ENCODE results near the gene IDUA.

Gene IDUA

GRCh38 chr4:1035510-1035909 is 48.7 kb downstream of the IDUA start:
- Histone ChIP-seq H3K27me3 (replicated peaks; ENCODE audit: insufficient read depth, low read length) (no peaks in the 10 kb centered on the region), H4K20me1 (ENCODE audit: insufficient read depth, low read length) (no peaks in the 10 kb centered on the region), H3K27ac (ENCODE audit: low read length) (no peak overlapping the region), H2AFZ (ENCODE audit: low read length) (no peak overlapping the region), H3K9me3 (replicated peaks; ENCODE audit: insufficient read depth, low read length) (no peaks in the 10 kb centered on the region), H3F3A (ENCODE audit: insufficient read depth, low read length) (no peaks in the 10 kb centered on the region), H3K36me3 (replicated peaks; ENCODE audit: insufficient read depth, low read length) (no peaks in the 10 kb centered on the region), H3K9ac (ENCODE audit: low read length) (no peak overlapping the region), H3K4me2 (ENCODE audit: low read depth, low read length) (no peak overlapping the region), H3K4me3 (ENCODE audit: low read length) (no peak overlapping the region), H3K9me2 (replicated peaks; ENCODE audit: insufficient read depth, low read length) (no peaks in the 10 kb centered on the region), H3K79me2 (ENCODE audit: low read length) (no peaks in the 10 kb centered on the region), H3K4me1 (ENCODE audit: low read length) (no peaks in the 10 kb centered on the region)
- TF ChIP-seq EZH2 (optimal IDR thresholded peaks at IDR 0.05; ENCODE audit: low read depth, low read length) (no peak), EZH2phosphoT487 (IDR thresholded peaks at IDR 0.05; ENCODE audit: low read length) (no peak)
- TF ChIP-seq, protein P1, sequence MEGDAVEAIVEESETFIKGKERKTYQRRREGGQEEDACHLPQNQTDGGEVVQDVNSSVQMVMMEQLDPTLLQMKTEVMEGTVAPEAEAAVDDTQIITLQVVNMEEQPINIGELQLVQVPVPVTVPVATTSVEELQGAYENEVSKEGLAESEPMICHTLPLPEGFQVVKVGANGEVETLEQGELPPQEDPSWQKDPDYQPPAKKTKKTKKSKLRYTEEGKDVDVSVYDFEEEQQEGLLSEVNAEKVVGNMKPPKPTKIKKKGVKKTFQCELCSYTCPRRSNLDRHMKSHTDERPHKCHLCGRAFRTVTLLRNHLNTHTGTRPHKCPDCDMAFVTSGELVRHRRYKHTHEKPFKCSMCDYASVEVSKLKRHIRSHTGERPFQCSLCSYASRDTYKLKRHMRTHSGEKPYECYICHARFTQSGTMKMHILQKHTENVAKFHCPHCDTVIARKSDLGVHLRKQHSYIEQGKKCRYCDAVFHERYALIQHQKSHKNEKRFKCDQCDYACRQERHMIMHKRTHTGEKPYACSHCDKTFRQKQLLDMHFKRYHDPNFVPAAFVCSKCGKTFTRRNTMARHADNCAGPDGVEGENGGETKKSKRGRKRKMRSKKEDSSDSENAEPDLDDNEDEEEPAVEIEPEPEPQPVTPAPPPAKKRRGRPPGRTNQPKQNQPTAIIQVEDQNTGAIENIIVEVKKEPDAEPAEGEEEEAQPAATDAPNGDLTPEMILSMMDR (IDR thresholded peaks at IDR 0.05; ENCODE audit: low read length), result no peak
- DNase-seq, result no peak

GRCh38 chr4:1036095-1036494 is 49.3 kb downstream of the IDUA start:
- TF ChIP-seq, protein P1 (IDR thresholded peaks at IDR 0.05; ENCODE audit: low read length), result no peak
- Histone ChIP-seq H2AFZ (ENCODE audit: low read length) (no peak overlapping the region), H3K27me3 (replicated peaks; ENCODE audit: insufficient read depth, low read length) (no peaks in the 10 kb centered on the region), H3K36me3 (replicated peaks; ENCODE audit: insufficient read depth, low read length) (no peaks in the 10 kb centered on the region), H3F3A (ENCODE audit: insufficient read depth, low read length) (no peaks in the 10 kb centered on the region), H3K4me2 (ENCODE audit: low read depth, low read length) (no peak overlapping the region), H3K9ac (ENCODE audit: low read length) (no peak overlapping the region), H3K4me1 (ENCODE audit: low read length) (no peaks in the 10 kb centered on the region), H3K4me3 (ENCODE audit: low read length) (no peak overlapping the region), H3K9me2 (replicated peaks; ENCODE audit: insufficient read depth, low read length) (no peaks in the 10 kb centered on the region), H4K20me1 (ENCODE audit: insufficient read depth, low read length) (no peaks in the 10 kb centered on the region), H3K27ac (ENCODE audit: low read length) (no peak overlapping the region), H3K9me3 (replicated peaks; ENCODE audit: insufficient read depth, low read length) (no peaks in the 10 kb centered on the region), H3K79me2 (ENCODE audit: low read length) (no peaks in the 10 kb centered on the region)
- no peak for DNase-seq

DNA sequence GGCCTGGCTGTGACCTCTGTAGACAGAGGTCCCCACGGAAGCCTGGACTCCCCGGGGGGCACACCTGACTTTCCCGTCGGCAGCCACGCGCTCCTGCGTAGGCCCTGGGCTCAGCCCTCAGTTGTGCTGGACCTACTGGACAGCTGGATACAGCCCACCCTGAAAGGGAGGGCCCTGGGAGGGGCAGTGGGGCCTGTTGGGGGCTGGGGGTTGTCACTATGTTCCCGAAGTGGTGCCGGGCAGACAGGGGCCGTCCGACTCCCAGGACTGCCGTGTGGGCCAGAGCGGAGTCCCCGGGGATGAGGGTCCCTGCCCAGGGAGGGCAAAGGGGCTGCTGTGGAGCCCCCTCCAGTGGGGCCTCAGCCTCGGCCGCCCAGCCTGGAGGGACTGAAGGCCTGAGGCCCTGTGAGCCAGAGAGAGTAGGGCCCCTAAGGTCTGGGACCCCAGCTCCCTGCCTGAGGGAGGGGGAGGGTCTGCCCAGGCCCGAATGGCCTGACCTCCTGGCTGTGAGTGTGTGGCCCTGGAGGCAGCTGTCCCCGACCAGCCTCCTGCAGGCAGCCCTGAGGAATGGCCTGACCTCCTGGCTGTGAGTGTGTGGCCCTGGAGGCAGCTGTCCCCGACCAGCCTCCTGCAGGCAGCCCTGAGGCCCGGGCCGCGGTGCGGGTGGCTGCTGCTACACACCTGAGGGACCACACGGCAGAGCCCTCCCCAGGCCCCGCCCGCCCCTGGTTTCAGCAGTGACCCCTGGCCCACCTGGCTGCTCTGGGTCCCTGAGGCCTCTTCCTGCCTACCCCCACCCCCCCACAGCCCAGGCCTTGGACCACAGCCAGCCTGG is 50.3 kb downstream of the IDUA start:
- Histone ChIP-seq H3K4me2 (ENCODE audit: low read depth, low read length) (no peak overlapping the region), H3K79me2 (ENCODE audit: low read length) (no peaks in the 10 kb centered on the region), H3F3A (ENCODE audit: insufficient read depth, low read length) (no peaks in the 10 kb centered on the region), H3K36me3 (replicated peaks; ENCODE audit: insufficient read depth, low read length) (no peaks in the 10 kb centered on the region), H3K4me3 (ENCODE audit: low read length) (no peak overlapping the region), H3K27ac (ENCODE audit: low read length) (no peak overlapping the region), H3K4me1 (ENCODE audit: low read length) (no peaks in the 10 kb centered on the region), H3K9me2 (replicated peaks; ENCODE audit: insufficient read depth, low read length) (no peaks in the 10 kb centered on the region), H3K9me3 (replicated peaks; ENCODE audit: insufficient read depth, low read length) (no peaks in the 10 kb centered on the region), H2AFZ (ENCODE audit: low read length) (no peak overlapping the region), H3K27me3 (replicated peaks; ENCODE audit: insufficient read depth, low read length) (no peaks in the 10 kb centered on the region), H3K9ac (ENCODE audit: low read length) (no peak overlapping the region), H4K20me1 (ENCODE audit: insufficient read depth, low read length) (no peaks in the 10 kb centered on the region)
- TF ChIP-seq, protein P1 (IDR thresholded peaks at IDR 0.05; ENCODE audit: low read length), result no peak
- TF ChIP-seq EZH2 (optimal IDR thresholded peaks at IDR 0.05; ENCODE audit: low read depth, low read length), result no peak
- no peak for TF ChIP-seq EZH2phosphoT487 (IDR thresholded peaks at IDR 0.05; ENCODE audit: low read length)
- DNase-seq, result no peak
